ENCODE measurements around the gene ARHGEF28. TPM values are rescaled to one million over a fixed set of nuclear protein-coding genes. Genes with fewer than 3 reads are reported as not detected.

The ARHGEF28 gene
- total and polyA plus RNA-seq, 2 donors (not counting 1 experiment from before 2014, with no cell fraction given): not detected

GRCh38 chr5:73686912-73687311 lies 60.9 kb downstream of the ARHGEF28 start:
- Histone ChIP-seq H3K4me2 (replicated peaks; ENCODE audit: low read depth, low read length, poor library complexity, severe bottlenecking) (no peak overlapping the region), H3K79me2 (ENCODE audit: control insufficient read depth, insufficient read depth, low read length) (no peaks in the 10 kb centered on the region), H2AFZ (ENCODE audit: insufficient read depth, low read depth, low read length, poor library complexity, severe bottlenecking) (no peak overlapping the region), H3K36me3 (replicated peaks in 1 of 2; ENCODE audit: control extremely low read depth in 1 of 2, control insufficient read depth in 1 of 2, extremely low read depth in 1 of 2, insufficient read depth in 2 of 2, low read length in 1 of 2) (no peaks in the 10 kb centered on the region), H3K27me3 (replicated peaks in 1 of 4; ENCODE audit: control extremely low read depth in 1 of 4, control insufficient read depth in 3 of 4, insufficient read depth in 4 of 4, low read length in 3 of 4) (no peaks in the 10 kb centered on the region), H3K9me3 (ENCODE audit: control extremely low read depth in 1 of 3, control insufficient read depth in 2 of 3, insufficient read depth in 1 of 3, low read length in 2 of 3) (no peaks in the 10 kb centered on the region), H3K4me3 (ENCODE audit: control extremely low read depth in 1 of 5, extremely low read depth in 1 of 5, insufficient read depth in 1 of 5, low read depth in 2 of 5, low read length in 4 of 5) (no peak overlapping the region), H3K4me1 (ENCODE audit: control insufficient read depth in 2 of 2, insufficient read depth in 2 of 2, low read length in 2 of 2) (no peaks in the 10 kb centered on the region), H4K20me1 (ENCODE audit: control insufficient read depth, insufficient read depth, low read length, poor library complexity, severe bottlenecking) (no peaks in the 10 kb centered on the region), H3K9ac (ENCODE audit: low read length) (no peak overlapping the region), H3K27ac (ENCODE audit: low read length in 2 of 2) (no peak overlapping the region)
- ChIA-PET CTCF (no interaction called here), POLR2A (no interaction called here)
- no peak overlapping the region for H3K4me3 Mint-ChIP-seq
- TF ChIP-seq, protein P1, sequence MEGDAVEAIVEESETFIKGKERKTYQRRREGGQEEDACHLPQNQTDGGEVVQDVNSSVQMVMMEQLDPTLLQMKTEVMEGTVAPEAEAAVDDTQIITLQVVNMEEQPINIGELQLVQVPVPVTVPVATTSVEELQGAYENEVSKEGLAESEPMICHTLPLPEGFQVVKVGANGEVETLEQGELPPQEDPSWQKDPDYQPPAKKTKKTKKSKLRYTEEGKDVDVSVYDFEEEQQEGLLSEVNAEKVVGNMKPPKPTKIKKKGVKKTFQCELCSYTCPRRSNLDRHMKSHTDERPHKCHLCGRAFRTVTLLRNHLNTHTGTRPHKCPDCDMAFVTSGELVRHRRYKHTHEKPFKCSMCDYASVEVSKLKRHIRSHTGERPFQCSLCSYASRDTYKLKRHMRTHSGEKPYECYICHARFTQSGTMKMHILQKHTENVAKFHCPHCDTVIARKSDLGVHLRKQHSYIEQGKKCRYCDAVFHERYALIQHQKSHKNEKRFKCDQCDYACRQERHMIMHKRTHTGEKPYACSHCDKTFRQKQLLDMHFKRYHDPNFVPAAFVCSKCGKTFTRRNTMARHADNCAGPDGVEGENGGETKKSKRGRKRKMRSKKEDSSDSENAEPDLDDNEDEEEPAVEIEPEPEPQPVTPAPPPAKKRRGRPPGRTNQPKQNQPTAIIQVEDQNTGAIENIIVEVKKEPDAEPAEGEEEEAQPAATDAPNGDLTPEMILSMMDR (IDR thresholded peaks at IDR 0.05): no peak
- TF ChIP-seq EZH2 (IDR thresholded peaks at IDR 0.05; ENCODE audit: borderline replicate concordance, insufficient read depth, low read depth, low read length, poor library complexity, severe bottlenecking): no peak
- WGBS (ENCODE audit: insufficient coverage): no CpG with 5 or more reads among the region's 1 CpG
- H3K4me1 Mint-ChIP-seq: no peaks in the 10 kb centered on the region
- DNase-seq (no peak), ATAC-seq (ENCODE audit: low read depth) (no peak)
- intact Hi-C loops (cut with micrococcal nuclease): no loop called here
- H3K27ac Mint-ChIP-seq: no peak overlapping the region
- H3K27me3 Mint-ChIP-seq: peaks cover 6% of the 10 kb centered on the region
- no peaks in the 10 kb centered on the region for H3K9me3 Mint-ChIP-seq (ENCODE audit: insufficient read depth)

DNA sequence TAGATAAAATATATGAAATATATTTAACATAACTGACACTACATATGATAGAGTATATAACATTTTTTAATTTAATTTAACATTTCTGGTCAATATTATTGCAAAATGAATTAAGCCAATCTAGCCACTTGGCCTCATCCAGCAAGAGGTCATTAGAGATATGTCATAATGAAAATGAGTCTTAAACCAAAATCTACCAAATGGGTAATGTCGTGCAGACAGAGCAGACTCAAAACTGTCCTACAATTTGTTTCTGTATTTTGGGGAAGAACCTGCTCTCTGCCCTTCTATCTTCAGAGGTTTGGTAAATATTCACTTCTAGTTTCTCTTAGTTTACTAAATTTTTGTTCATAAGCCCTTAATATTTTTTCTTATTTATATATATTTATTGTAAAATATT lies 61.4 kb downstream of the ARHGEF28 start:
- Mint-ChIP-seq H3K27ac (no peak overlapping the region), H3K4me3 (no peak overlapping the region), H3K27me3 (peaks cover 6% of the 10 kb centered on the region), H3K9me3 (ENCODE audit: insufficient read depth) (no peaks in the 10 kb centered on the region), H3K4me1 (no peaks in the 10 kb centered on the region)
- Histone ChIP-seq H3K79me2 (ENCODE audit: control insufficient read depth, insufficient read depth, low read length) (no peaks in the 10 kb centered on the region), H3K4me2 (replicated peaks; ENCODE audit: low read depth, low read length, poor library complexity, severe bottlenecking) (no peak overlapping the region), H3K27ac (ENCODE audit: low read length in 2 of 2) (no peak overlapping the region), H4K20me1 (ENCODE audit: control insufficient read depth, insufficient read depth, low read length, poor library complexity, severe bottlenecking) (no peaks in the 10 kb centered on the region), H3K9ac (ENCODE audit: low read length) (no peak overlapping the region), H2AFZ (ENCODE audit: insufficient read depth, low read depth, low read length, poor library complexity, severe bottlenecking) (no peak overlapping the region), H3K4me1 (ENCODE audit: control insufficient read depth in 2 of 2, insufficient read depth in 2 of 2, low read length in 2 of 2) (no peaks in the 10 kb centered on the region), H3K4me3 (ENCODE audit: control extremely low read depth in 1 of 5, extremely low read depth in 1 of 5, insufficient read depth in 1 of 5, low read depth in 2 of 5, low read length in 4 of 5) (no peak overlapping the region), H3K27me3 (replicated peaks in 1 of 4; ENCODE audit: control extremely low read depth in 1 of 4, control insufficient read depth in 3 of 4, insufficient read depth in 4 of 4, low read length in 3 of 4) (peaks cover 0 to under 1% (median 0%) of the 10 kb centered on the region in 4 experiments), H3K9me3 (ENCODE audit: control extremely low read depth in 1 of 3, control insufficient read depth in 2 of 3, insufficient read depth in 1 of 3, low read length in 2 of 3) (no peaks in the 10 kb centered on the region), H3K36me3 (replicated peaks in 1 of 2; ENCODE audit: control extremely low read depth in 1 of 2, control insufficient read depth in 1 of 2, extremely low read depth in 1 of 2, insufficient read depth in 2 of 2, low read length in 1 of 2) (no peaks in the 10 kb centered on the region)
- TF ChIP-seq EZH2 (IDR thresholded peaks at IDR 0.05; ENCODE audit: borderline replicate concordance, insufficient read depth, low read depth, low read length, poor library complexity, severe bottlenecking): no peak
- intact Hi-C loops (cut with micrococcal nuclease): no loop called here
- WGBS (ENCODE audit: insufficient coverage): no CpG with 5 or more reads among the region's 1 CpG
- ATAC-seq (ENCODE audit: low read depth) (no peak), DNase-seq (no peak)
- POLR2A ChIA-PET: no interaction called here
- CTCF ChIA-PET: no interaction called here

Data from B cell (primary cell).